Activated B cell treated with CpG ODN at 0.5 μM for 24 hours (primary cell): ENCODE data around the gene MPDZ. TPM values are rescaled to one million over a fixed set of nuclear protein-coding genes. Genes with fewer than 3 reads are reported as not detected.

Experiments used
- ATAC-seq: fragments of 200-7000 bp; cut with Tn5 transposase; one replicate; pipeline ENCODE4 v1.10.0; 2021; ENCODE audit warnings: low read depth, mild to moderate bottlenecking, moderate library complexity
- CTCF ChIA-PET: fragments of 350-600 bp; sonication (Branson Sonifier 250); formaldehyde crosslinking; loops from one replicate; lab custom pipeline; 2021; ENCODE audit warnings: antibody characterized with exemption; lab: Charles Lee
- POLR2A ChIA-PET: fragments of 350-600 bp; sonication (Branson Sonifier 250); formaldehyde crosslinking; loops from one replicate; lab custom pipeline; 2021; ENCODE audit warnings: antibody characterized with exemption; lab: Charles Lee
- DNase-seq: peaks from one replicate; pipeline ENCODE4 v3.0.0; 2022
- H3K27ac Mint-ChIP-seq: one replicate; pipeline ENCODE4 v1.8.0; 2020; ENCODE audit warnings: mixed read lengths
- H3K27me3 Mint-ChIP-seq: one replicate; pipeline ENCODE4 v1.8.0; 2021; ENCODE audit warnings: mixed read lengths
- H3K36me3 Mint-ChIP-seq: one replicate; pipeline ENCODE4 v1.8.0; 2021; ENCODE audit warnings: low read depth, mixed read lengths
- H3K4me1 Mint-ChIP-seq: one replicate; pipeline ENCODE4 v1.8.0; 2021; ENCODE audit warnings: mixed read lengths
- H3K4me3 Mint-ChIP-seq: one replicate; pipeline ENCODE4 v1.8.0; 2020; ENCODE audit warnings: mild to moderate bottlenecking, mixed read lengths
- H3K9me3 Mint-ChIP-seq: one replicate; pipeline ENCODE4 v1.8.0; 2020; ENCODE audit warnings: mixed read lengths
- CTCF ChIP-seq: fragments of 200-600 bp; IDR thresholded peaks from one replicate; pipeline ENCODE4 v1.8.0; 2022; ENCODE audit warnings: antibody characterized with exemption, mild to moderate bottlenecking
- intact Hi-C: fragments of 100-400 bp; cut with micrococcal nuclease; formaldehyde crosslinking; loops from one replicate; pipeline ENCODE4 v1.15.1; 2024
- total RNA-seq: library from RNA; stranded (reverse); gene quantifications from 2 replicates; pipeline ENCODE4 v1.2.3, GENCODE V29; 2022

The MPDZ gene
- total RNA-seq, 1 donor from 2014 or later, result not detected

DNA sequence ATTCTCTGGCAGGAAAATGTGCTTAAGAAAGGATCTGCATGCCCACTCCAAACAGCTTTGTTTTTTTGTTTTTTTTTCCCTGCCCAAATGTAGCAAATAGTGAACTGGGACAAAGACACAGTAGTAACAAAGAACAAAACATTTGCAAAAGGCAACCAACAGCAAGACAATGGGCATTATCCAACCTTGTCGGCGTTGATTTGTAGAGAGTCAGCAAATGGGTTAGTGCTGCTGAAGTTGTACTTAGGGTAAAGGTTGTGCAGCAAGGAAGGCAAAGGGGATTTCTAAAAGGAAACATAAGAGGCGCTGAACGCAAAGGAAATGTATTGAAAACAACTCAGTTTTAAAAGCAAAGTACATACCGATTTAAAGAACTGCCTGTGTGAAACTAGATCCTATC is 136.2 kb downstream of the MPDZ start:
- DNase-seq (no peak), ATAC-seq (no peak)
- Mint-ChIP-seq H3K27ac (no peak overlapping the region), H3K4me3 (no peak overlapping the region), H3K9me3 (no peaks in the 10 kb centered on the region), H3K36me3 (no peaks in the 10 kb centered on the region), H3K27me3 (no peaks in the 10 kb centered on the region), H3K4me1 (no peaks in the 10 kb centered on the region)
- TF ChIP-seq CTCF, result no peak
- ChIA-PET POLR2A (no interaction called here), CTCF (no interaction called here)
- intact Hi-C loops, result no loop called here

- Mint-ChIP-seq H3K4me3 (no peak overlapping the region), H3K27me3 (no peaks in the 10 kb centered on the region), H3K4me1 (no peaks in the 10 kb centered on the region), H3K27ac (no peak overlapping the region), H3K9me3 (no peaks in the 10 kb centered on the region), H3K36me3 (no peaks in the 10 kb centered on the region)
- DNase-seq (no peak), ATAC-seq (no peak)
- intact Hi-C loops, result no loop called here
- CTCF ChIA-PET, result no interaction called here
- POLR2A ChIA-PET, result no interaction called here
- no peak for TF ChIP-seq CTCF
Observed at GRCh38 chr9:13142776-13143175, 136.7 kb downstream of the MPDZ start.

DNA sequence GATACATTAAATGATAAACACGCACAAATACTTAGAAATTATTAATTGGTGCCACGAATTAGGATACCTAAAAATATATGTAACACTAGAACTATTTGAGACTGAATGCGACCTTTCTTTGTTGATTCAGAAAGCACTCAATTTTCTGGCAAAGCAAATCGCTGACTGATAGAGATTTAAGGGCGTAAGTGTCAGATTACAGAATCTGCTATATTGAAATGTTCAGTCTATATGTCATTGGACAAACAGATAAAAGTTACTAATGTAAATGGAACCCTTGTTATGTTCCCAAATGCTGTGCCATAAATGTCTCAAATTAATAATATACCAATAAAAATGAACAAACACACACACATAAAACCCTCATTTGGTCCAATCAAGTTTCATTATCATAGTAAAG is 137.9 kb downstream of the MPDZ start:
- Mint-ChIP-seq H3K27me3 (no peaks in the 10 kb centered on the region), H3K4me3 (no peak overlapping the region), H3K36me3 (no peaks in the 10 kb centered on the region), H3K27ac (no peak overlapping the region), H3K9me3 (no peaks in the 10 kb centered on the region), H3K4me1 (no peaks in the 10 kb centered on the region)
- CTCF ChIA-PET, result no interaction called here
- no peak for DNase-seq
- POLR2A ChIA-PET, result no interaction called here
- intact Hi-C loops, result no loop called here
- ATAC-seq, result no peak
- TF ChIP-seq CTCF, result no peak

GRCh38 chr9:13140843-13141592 is 138.5 kb downstream of the MPDZ start:
- ATAC-seq, result no peak

GRCh38 chr9:13139641-13140171 is 139.8 kb downstream of the MPDZ start:
- ChIA-PET CTCF (no interaction called here), POLR2A (no interaction called here)
- H3K27me3 Mint-ChIP-seq, result no peaks in the 10 kb centered on the region
- TF ChIP-seq CTCF, result no peak
- intact Hi-C loops, result no loop called here
- H3K27ac Mint-ChIP-seq, result no peak overlapping the region
- no peak overlapping the region for H3K4me3 Mint-ChIP-seq
- ATAC-seq (no peak), DNase-seq (no peak)
- H3K9me3 Mint-ChIP-seq, result no peaks in the 10 kb centered on the region
- H3K4me1 Mint-ChIP-seq, result no peaks in the 10 kb centered on the region
- H3K36me3 Mint-ChIP-seq, result no peaks in the 10 kb centered on the region

More at GRCh38 chr9:13140843-13141592, 138.5 kb downstream of the MPDZ start:
- no peaks in the 10 kb centered on the region for H3K36me3 Mint-ChIP-seq
- no peaks in the 10 kb centered on the region for H3K4me1 Mint-ChIP-seq
- no peaks in the 10 kb centered on the region for H3K27me3 Mint-ChIP-seq
- no peaks in the 10 kb centered on the region for H3K9me3 Mint-ChIP-seq
- ChIA-PET POLR2A (no interaction called here), CTCF (no interaction called here)
- no peak overlapping the region for H3K27ac Mint-ChIP-seq
- TF ChIP-seq CTCF, result no peak
- intact Hi-C loops, result no loop called here
- H3K4me3 Mint-ChIP-seq, result no peak overlapping the region
- DNase-seq, result no peak
